C4-2B (cell line): ENCODE measurements around the gene SUFU.
A peak's percentile ranks its signal among the peaks of the same experiment; 100 is the strongest.
"Not testable (repeated sequence)": the region's sequence is repeated elsewhere in the genome, so short reads cannot be mapped to it uniquely, and the experiment has no call there.

Source experiments
- H3K27ac ChIP-seq: fragments of 450-650 bp; 2 replicates; pipeline ENCODE4 v1.5.1; 2017
- CTCF ChIP-seq: fragments of 450-650 bp; conservative IDR thresholded peaks from 2 replicates; pipeline ENCODE4 v1.5.1; 2017; ENCODE audit warnings: mild to moderate bottlenecking
- ZFX ChIP-seq: fragments of 450-650 bp; IDR thresholded peaks from 2 replicates; pipeline ENCODE4 v1.6.1; 2017

The SUFU gene

GRCh38 chr10:102517553-102517952 lies 13.8 kb downstream of the SUFU start:
- no peak overlapping the region for H3K27ac ChIP-seq
- TF ChIP-seq CTCF (no peak), ZFX (no peak)

- no peak overlapping the region for H3K27ac ChIP-seq
- TF ChIP-seq CTCF (no peak), ZFX (no peak)
These were observed 15.6 kb downstream of the SUFU start for GRCh38 chr10:102519246-102519825.

DNA sequence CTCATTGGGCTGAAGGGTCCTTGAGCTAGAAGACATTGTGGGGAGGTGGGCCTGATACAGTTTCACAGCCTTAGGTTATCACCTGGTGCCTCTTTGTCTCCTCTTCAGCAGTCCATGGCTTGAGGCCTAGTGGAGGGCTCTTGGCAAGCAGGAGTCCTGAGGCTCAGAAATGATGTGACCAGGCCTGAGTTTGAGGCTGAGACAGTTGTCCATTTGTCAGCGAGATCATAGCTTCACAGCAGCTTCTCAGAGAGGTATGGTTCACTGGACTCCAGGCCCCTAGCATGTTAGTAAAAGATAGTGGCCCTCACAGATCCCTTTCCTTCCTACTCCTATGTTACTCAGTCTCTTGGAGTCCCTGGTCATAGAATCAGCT lies 19.1 kb downstream of the SUFU start:
- TF ChIP-seq ZFX (0 out of 2 replicates have a peak, but pooled peaks have one; percentile 5), CTCF (no peak)
- no peak overlapping the region for H3K27ac ChIP-seq

- TF ChIP-seq ZFX (no peak), CTCF (no peak)
- H3K27ac ChIP-seq: no peak overlapping the region
These were observed 19.7 kb downstream of the SUFU start for GRCh38 chr10:102523250-102524029.

DNA sequence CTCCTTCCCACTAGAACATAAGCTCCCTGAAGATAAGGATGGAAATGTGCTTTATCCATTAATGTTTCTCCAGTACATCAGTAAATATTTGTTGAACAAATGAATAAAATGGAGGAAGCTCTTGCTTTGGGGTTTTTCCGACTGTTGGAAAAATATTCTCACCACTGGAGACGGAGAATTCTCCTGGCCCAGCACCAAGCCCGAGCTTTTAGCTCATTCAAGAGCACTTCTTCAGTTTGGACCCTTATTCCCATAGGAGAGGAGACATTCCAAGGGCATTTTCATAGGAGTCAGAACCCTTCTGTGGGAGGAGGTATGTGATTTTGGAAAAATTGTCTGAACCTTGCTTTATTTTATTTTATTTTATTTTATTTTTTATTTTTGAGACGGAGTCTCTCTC lies 21.0 kb downstream of the SUFU start:
- no peak overlapping the region for H3K27ac ChIP-seq
- TF ChIP-seq ZFX (no peak), CTCF (no peak)

- no peak for TF ChIP-seq CTCF
- no peak for TF ChIP-seq ZFX
- no peak overlapping the region for H3K27ac ChIP-seq
These were observed 23.8 kb downstream of the SUFU start for GRCh38 chr10:102527546-102527945.

DNA sequence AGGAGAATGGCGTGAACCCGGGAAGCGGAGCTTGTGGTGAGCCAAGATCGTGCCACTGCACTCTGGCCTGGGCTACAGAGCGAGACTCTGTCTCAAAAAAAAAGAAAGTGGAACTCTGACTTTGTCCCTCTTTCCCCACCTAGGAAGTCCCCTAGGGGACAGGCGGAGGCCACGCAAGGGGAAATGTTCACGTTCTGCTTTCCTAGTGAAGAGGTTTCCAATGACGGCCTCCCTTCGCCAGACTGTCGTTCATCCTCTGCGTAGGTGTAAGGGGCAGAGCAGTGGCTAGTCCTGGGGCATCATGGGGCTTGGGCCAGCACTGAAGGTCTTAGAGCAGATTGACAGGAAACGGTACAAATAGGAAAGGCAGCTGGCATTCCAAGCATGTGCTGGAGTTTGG lies 30.6 kb downstream of the SUFU start:
- no peak overlapping the region for H3K27ac ChIP-seq
- TF ChIP-seq ZFX: no peak
- TF ChIP-seq CTCF: no peak

- not testable (repeated sequence) for H3K27ac ChIP-seq
These were observed 31.2 kb downstream of the SUFU start for GRCh38 chr10:102534966-102535365.
